ENCODE results near the gene PHF12.

DNA sequence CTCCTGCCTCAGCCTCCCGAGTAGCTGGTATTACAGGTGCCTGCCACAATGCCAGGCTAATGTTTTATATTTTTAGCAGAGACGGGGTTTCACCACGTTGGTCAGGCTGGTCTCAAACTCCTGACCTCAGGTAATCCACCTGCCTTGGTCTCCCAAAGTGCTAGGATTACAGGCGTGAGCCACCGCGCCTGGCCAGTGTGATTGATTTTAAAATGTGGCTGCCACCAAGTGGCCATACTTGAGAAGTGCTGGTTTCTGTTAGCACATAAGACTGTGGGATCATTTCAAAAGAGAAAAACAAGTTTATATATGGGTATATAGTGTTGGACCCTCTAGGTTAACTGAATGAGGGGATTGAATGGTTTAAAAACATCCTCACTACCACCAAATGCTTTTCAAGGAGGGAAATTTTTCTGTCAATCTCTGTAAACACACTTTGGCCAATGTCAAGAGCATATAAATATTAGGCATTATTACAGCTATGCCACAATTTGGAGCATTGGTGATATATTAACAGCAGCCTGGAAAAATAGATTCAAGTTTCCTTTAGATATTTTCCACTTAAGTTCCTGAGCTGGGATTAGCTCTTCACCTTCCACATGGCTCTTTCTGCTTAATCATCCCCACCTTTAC is 34.9 kb downstream of the PHF12 start:
- no peak for TF ChIP-seq EZH2 (IDR thresholded peaks at IDR 0.05; ENCODE audit: low read depth)
- TF ChIP-seq, protein P1, sequence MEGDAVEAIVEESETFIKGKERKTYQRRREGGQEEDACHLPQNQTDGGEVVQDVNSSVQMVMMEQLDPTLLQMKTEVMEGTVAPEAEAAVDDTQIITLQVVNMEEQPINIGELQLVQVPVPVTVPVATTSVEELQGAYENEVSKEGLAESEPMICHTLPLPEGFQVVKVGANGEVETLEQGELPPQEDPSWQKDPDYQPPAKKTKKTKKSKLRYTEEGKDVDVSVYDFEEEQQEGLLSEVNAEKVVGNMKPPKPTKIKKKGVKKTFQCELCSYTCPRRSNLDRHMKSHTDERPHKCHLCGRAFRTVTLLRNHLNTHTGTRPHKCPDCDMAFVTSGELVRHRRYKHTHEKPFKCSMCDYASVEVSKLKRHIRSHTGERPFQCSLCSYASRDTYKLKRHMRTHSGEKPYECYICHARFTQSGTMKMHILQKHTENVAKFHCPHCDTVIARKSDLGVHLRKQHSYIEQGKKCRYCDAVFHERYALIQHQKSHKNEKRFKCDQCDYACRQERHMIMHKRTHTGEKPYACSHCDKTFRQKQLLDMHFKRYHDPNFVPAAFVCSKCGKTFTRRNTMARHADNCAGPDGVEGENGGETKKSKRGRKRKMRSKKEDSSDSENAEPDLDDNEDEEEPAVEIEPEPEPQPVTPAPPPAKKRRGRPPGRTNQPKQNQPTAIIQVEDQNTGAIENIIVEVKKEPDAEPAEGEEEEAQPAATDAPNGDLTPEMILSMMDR (conservative IDR thresholded peaks at IDR 0.05), result peak; percentile 77
